ENCODE measurements around the gene CHST15. TPM values are rescaled to one million over a fixed set of nuclear protein-coding genes. Genes with fewer than 3 reads are reported as not detected.

CHST15 gene
- total and polyA plus RNA-seq, 2 of the 13 experiments (the other 11 are each of a cell fraction or from before 2014, with no cell fraction given): 1.4 to 94.7 TPM

DNA sequence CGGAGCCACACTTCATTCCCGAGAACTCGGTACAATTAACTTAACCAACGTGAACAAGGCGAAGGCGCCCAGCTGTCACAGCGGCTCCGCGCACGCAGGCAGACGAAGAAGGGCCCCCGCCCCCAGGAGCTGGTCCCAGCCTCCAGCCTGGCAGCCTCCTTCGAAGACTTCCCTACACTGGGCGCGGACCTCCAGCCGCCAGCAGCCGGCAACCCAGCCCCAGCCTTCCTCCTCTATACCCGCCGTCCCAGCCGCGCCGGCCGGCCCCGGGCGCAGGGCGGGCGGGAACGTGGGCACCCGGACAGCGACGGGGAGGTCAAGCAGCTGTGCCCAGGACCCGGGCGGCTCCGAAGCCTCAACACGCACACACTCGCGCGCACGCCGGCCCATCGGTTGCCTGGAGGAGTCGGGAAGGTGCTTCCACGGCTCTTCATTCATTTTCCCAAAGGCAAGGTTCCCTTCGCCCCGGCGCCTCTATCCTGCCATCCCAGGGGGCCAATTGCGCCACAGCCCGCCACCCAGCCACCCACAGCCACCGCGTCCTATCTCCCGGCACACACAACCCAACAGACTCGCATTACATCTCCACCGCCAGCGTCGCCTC is 1.6 kb downstream of the CHST15 start:
- Histone ChIP-seq H3K9me3 (ENCODE audit: low read length) (peaks cover 5% of the 10 kb centered on the region; the same call in 1 of the 2 replicates), H3K36me3 (replicated peaks in 1 of 2; ENCODE audit: control insufficient read depth in 1 of 2, insufficient read depth in 2 of 2, low read length in 2 of 2) (peaks cover 2 to 23% of the 10 kb centered on the region in 2 experiments; a peak in 4 of 5 replicates), H3K4me1 (ENCODE audit: insufficient read depth, low read length) (peaks cover 76% of the 10 kb centered on the region), H3K4me3 (replicated peaks in 1 of 3; ENCODE audit: insufficient read depth in 1 of 3, low read depth in 2 of 3, low read length in 3 of 3) (peak overlapping the region; percentile 86 to 91 (median 91)), H3K79me2 (ENCODE audit: insufficient read depth, low read length) (peaks cover 61% of the 10 kb centered on the region), H3K27ac (ENCODE audit: extremely low read length, insufficient read depth, low read length) (no peak overlapping the region), H3K27me3 (ENCODE audit: control insufficient read depth in 1 of 2, insufficient read depth in 2 of 2, low read length in 2 of 2) (peaks cover 0 to 23% of the 10 kb centered on the region in 2 experiments; a peak in 3 of 5 replicates), H3K9ac (ENCODE audit: insufficient read depth, low read depth, low read length) (peak overlapping the region; percentile 73), H4K20me1 (ENCODE audit: insufficient read depth, low read length) (peaks cover 52% of the 10 kb centered on the region), H3K4me2 (ENCODE audit: low read depth, low read length) (peak overlapping the region; percentile 92), H2AFZ (ENCODE audit: low read length) (no peak overlapping the region)
- 0% methylated on average over 15 of the region's 55 CpGs for WGBS (ENCODE audit: low lambda C conversion rate)
- CTCF ChIA-PET (ENCODE audit: low intra/inter-chr PET ratio, low total read pairs): no interaction called here
- POLR2A ChIA-PET: interaction anchor here (1.4 to 4.9 kb wide), 6 partner anchors 28 to 87 kb away, joined by 3 to 20 read pairs (median 8); no protein-coding TSS in a partner anchor
- no TSS peak for BruUV-seq (replicated peaks)
- in situ Hi-C loops (cut with HindIII; ENCODE audit: extremely low pct_ligation_motif_present, low pct_unique_long_range_greater_than_20kb) (loop anchor here (5.0 kb wide), 1 partner anchor 94 kb away; no protein-coding TSS in a partner anchor), intact Hi-C loops (cut with micrococcal nuclease; ENCODE audit: unreplicated experiment) (loop anchor here (2.0 kb wide), 1 partner anchor 55 kb away; no protein-coding TSS in a partner anchor)
- DNase-seq (ENCODE audit: low spot score) (no peak), ATAC-seq (peak; percentile 18), FAIRE-seq (no peak)
- TF ChIP-seq NCOR1 (IDR thresholded peaks at IDR 0.05; ENCODE audit: borderline replicate concordance, low read length): no peak
- TF ChIP-seq, protein P1, sequence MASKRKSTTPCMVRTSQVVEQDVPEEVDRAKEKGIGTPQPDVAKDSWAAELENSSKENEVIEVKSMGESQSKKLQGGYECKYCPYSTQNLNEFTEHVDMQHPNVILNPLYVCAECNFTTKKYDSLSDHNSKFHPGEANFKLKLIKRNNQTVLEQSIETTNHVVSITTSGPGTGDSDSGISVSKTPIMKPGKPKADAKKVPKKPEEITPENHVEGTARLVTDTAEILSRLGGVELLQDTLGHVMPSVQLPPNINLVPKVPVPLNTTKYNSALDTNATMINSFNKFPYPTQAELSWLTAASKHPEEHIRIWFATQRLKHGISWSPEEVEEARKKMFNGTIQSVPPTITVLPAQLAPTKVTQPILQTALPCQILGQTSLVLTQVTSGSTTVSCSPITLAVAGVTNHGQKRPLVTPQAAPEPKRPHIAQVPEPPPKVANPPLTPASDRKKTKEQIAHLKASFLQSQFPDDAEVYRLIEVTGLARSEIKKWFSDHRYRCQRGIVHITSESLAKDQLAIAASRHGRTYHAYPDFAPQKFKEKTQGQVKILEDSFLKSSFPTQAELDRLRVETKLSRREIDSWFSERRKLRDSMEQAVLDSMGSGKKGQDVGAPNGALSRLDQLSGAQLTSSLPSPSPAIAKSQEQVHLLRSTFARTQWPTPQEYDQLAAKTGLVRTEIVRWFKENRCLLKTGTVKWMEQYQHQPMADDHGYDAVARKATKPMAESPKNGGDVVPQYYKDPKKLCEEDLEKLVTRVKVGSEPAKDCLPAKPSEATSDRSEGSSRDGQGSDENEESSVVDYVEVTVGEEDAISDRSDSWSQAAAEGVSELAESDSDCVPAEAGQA (IDR thresholded peaks at IDR 0.05; ENCODE audit: low read depth): no peak
- TF ChIP-seq, protein P1 (CRISPR knock-in tag; IDR thresholded peaks at IDR 0.05; ENCODE audit: borderline replicate concordance): no peak
- peak; percentile 25; the same call in 1 of the 2 replicates for TF ChIP-seq ZIK1 (CRISPR knock-in tag; IDR thresholded peaks at IDR 0.05; ENCODE audit: borderline replicate concordance, low read depth)
- TF ChIP-seq ZNF660 (CRISPR knock-in tag; IDR thresholded peaks at IDR 0.05; ENCODE audit: borderline replicate concordance, low read depth): no peak
- no peak for TF ChIP-seq ZNF777 (CRISPR knock-in tag; IDR thresholded peaks at IDR 0.05)
- TF ChIP-seq SYNCRIP (IDR thresholded peaks at IDR 0.05; ENCODE audit: insufficient read depth, low read depth, low read length): no peak
- TF ChIP-seq, protein P2, sequence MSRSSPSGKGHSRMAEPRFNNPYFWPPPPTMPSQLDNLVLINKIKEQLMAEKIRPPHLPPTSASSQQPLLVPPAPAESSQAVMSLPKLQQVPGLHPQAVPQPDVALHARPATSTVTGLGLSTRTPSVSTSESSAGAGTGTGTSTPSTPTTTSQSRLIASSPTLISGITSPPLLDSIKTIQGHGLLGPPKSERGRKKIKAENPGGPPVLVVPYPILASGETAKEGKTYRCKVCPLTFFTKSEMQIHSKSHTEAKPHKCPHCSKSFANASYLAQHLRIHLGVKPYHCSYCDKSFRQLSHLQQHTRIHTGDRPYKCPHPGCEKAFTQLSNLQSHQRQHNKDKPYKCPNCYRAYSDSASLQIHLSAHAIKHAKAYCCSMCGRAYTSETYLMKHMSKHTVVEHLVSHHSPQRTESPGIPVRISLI (CRISPR knock-in tag; IDR thresholded peaks at IDR 0.05; ENCODE audit: borderline replicate concordance): no peak
- TF ChIP-seq, protein P3, sequence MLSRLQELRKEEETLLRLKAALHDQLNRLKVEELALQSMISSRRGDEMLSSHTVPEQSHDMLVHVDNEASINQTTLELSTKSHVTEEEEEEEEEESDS (CRISPR knock-in tag; IDR thresholded peaks at IDR 0.05; ENCODE audit: borderline replicate concordance): no peak
- TF ChIP-seq SALL1 (CRISPR knock-in tag; IDR thresholded peaks at IDR 0.05): no peak; the same call in 1 of the 2 replicates
- no peak for TF ChIP-seq MAFK (conservative IDR thresholded peaks at IDR 0.05 in 1 of 2, IDR thresholded peaks at IDR 0.05 in 1 of 2; ENCODE audit: low read length in 2 of 2)
- no peak for TF ChIP-seq KMT2B (CRISPR knock-in tag; IDR thresholded peaks at IDR 0.05)
- TF ChIP-seq SP4 (CRISPR knock-in tag; IDR thresholded peaks at IDR 0.05): peak; percentile 19; the same call in 1 of the 2 replicates
- TF ChIP-seq, protein P4, sequence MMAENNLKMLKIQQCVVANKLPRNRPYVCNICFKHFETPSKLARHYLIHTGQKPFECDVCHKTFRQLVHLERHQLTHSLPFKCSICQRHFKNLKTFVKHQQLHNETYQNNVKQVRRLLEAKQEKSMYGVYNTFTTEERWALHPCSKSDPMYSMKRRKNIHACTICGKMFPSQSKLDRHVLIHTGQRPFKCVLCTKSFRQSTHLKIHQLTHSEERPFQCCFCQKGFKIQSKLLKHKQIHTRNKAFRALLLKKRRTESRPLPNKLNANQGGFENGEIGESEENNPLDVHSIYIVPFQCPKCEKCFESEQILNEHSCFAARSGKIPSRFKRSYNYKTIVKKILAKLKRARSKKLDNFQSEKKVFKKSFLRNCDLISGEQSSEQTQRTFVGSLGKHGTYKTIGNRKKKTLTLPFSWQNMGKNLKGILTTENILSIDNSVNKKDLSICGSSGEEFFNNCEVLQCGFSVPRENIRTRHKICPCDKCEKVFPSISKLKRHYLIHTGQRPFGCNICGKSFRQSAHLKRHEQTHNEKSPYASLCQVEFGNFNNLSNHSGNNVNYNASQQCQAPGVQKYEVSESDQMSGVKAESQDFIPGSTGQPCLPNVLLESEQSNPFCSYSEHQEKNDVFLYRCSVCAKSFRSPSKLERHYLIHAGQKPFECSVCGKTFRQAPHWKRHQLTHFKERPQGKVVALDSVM (CRISPR knock-in tag; IDR thresholded peaks at IDR 0.05): peak; percentile 37

Data from HepG2 (cell line).